Lung microvascular endothelial cell (primary cell): ENCODE data around the gene IRGQ. TPM values are rescaled to one million over a fixed set of nuclear protein-coding genes. Genes with fewer than 3 reads are reported as not detected.
A peak's percentile ranks its signal among the peaks of the same experiment; 100 is the strongest.
"Not testable (repeated sequence)": the region's sequence is repeated elsewhere in the genome, so short reads cannot be mapped to it uniquely, and the experiment has no call there.

Experiments used
- DNase-seq, 2 donors: peaks; one replicate each; pipeline versions ENCODE4 v3.0.0 to v3.0.0-alpha.2; 2010; ENCODE audit warnings: low read depth in 2 of 2
- total RNA-seq: library from RNA; depleted of rRNA; stranded (reverse); fragments of >200 nt; gene quantifications from 2 replicates; pipeline ENCODE4 v1.2.1, GENCODE V29; 2014

The IRGQ gene
- total RNA-seq, 1 donor from 2014 or later: 29.0 TPM

GRCh38 chr19:43575156-43575950 lies 20.6 kb downstream of the IRGQ start, which contains the start of the genes PINLYP and XRCC1:
Gene PINLYP, plus strand, starts transcription at chr19:43575801. Its CDS starts 1,391 bp downstream, at chr19:43577192.
Gene XRCC1, minus strand, starts transcription at chr19:43575527. Its CDS starts 69 bp downstream, at chr19:43575458.
- peak; percentile 99 for DNase-seq

GRCh38 chr19:43574424-43575155 lies 21.3 kb downstream of the IRGQ start:
- peak; percentile 53 to 94 for DNase-seq

DNA sequence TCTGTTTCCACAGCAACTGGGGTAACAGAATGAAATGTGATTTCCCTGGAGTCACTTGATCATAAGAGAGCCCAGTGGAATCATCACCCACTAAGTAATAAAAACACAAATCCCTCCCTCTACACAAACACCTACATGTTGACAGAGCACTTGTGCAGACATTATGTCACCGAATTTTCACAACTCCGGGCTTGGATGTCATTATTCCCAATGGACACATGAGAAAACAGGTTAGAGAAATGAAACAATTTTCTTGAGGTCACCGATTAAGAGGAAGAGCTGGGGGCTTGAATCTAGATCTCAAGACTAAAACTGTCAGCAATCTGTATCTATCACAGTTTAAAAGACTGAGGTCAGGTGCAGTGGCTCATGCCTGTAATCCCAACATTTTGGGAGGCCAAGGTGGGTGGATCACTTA lies 23.8 kb downstream of the IRGQ start:
- no peak for DNase-seq

GRCh38 chr19:43570174-43570791 lies 25.7 kb downstream of the IRGQ start:
- no peak for DNase-seq

GRCh38 chr19:43569657-43570056 lies 26.3 kb downstream of the IRGQ start:
- DNase-seq: no peak

- DNase-seq: no peak
Observed at GRCh38 chr19:43564800-43565199, 31.1 kb downstream of the IRGQ start.

- DNase-seq: no peak
Observed at GRCh38 chr19:43563816-43564457, 32.0 kb downstream of the IRGQ start.

DNA sequence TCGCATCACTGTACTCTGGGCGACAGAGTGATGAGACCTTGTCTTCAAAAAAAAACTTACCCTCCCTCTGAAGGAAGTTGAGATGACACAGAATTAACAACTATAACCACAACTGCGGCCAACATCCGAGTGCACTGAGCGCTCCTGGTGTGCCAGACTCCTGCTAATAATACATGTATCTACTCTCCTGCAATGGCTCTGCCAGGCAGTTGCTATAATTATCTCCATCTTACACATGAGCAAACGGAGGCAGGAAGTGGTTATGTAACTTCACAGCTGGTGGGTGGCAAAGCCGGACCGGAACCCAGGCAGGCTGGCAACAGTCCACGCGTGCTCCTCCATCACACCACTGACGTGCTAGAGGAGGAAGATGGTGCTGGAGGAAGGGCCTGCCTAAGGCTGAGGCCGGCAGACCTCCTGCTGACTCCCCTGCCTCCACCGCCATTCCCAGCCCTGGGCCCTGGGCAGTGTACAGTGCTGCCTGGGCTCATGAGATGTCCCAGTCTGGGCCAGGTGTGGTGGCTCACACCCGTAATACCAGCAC lies 33.2 kb downstream of the IRGQ start:
- peak; percentile 66 to 89 for DNase-seq

DNA sequence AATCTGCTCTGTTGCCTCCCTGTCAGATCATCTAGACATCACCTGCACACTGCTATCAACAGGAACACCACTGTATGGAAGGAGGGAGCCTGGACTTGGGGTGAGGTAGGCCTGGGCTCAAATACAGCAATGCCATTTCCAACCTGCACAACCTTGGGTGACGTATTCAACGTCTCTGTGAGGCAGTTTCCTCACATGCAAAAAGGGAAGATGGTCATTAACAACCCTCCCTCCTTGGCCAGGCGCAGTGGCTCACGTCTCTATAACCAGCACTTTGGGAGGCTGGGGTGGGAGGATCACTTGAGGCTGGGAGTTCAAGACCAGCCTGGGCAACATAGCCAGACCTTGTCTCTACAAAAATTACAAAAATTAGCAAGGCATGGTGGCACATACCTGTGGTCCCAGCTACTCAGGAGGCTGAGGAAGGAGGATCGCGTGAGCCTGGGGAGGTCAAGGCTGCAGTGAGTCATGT lies 33.7 kb downstream of the IRGQ start:
- no peak for DNase-seq

DNA sequence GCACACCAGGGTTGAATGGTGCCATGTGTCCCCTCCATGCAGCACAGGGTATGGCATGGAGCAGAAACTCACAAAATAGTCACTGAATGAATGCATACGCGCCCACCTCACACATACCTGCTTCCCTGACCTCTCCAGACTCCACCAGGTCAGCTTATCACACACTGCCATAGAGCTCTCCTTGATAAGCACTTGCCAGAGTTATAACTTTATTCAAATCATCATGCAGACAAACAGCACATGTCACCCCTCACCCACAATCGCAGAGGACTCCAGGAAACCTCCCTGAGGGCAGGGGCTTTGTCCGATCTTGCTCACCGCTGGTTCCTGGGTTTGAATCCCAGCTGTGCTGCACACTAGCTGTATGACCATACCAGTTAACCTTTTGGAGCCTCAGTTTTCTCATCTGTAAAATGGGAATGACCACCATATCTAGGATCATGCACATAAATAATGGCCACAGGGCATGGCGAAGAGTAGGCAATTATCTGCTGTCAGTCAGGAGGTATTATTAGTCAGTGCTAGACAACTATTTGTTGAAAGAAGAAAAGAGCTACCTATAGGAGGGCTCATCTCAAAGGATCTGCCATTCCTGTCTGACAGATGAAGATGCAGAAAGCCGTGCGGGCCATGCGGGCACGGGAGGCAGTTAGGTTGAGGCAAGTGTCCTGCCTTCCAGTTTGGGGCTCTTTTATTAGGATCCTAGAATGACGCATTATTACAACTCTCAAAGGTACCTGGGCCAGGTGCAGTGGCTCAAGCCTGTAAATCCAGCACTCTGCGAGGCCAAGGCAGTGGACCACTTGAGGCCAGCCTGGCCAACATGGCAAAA lies 34.6 kb downstream of the IRGQ start:
- DNase-seq: no peak

DNA sequence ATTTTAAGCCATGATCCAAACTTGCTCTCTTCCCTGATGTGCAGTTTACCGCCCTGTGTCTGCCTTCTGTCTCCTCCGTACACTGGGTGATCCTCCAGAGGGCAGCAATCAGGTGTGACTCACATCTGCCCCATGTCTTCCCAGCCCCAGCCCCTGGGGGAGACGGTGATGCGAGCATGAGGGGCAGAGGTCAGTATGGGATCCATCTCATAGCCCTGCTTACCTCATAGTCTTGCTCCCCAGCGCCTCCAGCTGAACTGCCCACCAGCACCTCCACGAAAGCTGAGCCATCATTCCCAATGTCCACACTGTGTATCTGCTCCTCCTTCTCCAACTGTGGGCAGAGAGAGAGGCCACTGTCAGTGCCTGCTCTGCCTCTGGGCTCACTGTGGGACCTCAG lies 35.2 kb downstream of the IRGQ start:
- DNase-seq: peak in 1 of 2 donors; percentile 34

- DNase-seq: peak; percentile 82 to 84
Observed at GRCh38 chr19:43555185-43555770, 40.7 kb downstream of the IRGQ start.

DNA sequence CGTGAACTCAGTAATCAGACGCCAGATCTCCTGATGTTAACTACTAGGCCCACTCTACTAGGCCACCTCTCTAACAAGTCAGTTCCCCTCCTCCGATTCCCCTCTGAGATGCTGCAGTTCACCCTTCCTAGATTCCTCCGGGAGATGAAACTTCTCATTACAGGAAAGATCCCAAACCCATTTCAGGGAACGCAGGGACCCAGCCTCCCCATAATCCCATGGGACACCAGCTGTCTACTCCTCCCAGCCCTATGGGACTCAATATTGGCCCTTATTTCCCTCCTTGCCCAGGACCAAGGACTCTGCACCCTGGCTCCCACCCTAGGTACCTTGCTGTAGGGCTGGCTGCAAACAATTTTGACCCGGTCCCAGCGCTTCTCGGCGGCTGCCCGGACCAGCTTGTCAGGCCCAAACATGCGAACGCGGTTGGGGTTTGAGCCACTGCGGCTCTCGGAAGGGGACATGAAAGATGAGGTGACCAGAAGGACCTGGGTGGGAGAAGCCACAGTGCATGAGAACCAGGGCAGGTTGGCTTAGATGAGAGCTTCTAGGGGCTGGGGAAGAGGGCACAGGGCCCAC lies 41.5 kb downstream of the IRGQ start:
- no peak for DNase-seq

DNA sequence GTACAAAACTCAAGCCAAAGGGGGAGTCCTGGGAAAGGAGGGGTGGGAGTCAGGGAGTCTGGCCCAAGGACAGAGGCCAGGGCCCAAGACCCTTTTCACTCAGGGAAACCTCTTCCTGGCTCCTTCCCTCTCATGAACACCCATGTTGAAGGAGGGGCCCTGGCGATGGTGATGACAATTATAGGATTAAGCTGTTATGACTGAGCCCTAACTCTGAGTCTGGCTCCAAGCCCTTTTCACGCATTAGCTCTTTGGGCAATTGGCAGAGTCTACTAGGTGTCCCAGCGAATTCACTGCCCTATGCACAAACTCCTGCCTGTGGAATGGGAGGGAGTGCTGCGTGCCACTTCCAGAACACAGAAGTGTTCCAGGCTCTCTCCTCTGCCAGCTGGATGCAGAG lies 42.3 kb downstream of the IRGQ start:
- no peak for DNase-seq

- no peak for DNase-seq
Observed at GRCh38 chr19:43552616-43553015, 43.3 kb downstream of the IRGQ start.

- no peak for DNase-seq
Observed at GRCh38 chr19:43552198-43552450, 43.8 kb downstream of the IRGQ start.

DNA sequence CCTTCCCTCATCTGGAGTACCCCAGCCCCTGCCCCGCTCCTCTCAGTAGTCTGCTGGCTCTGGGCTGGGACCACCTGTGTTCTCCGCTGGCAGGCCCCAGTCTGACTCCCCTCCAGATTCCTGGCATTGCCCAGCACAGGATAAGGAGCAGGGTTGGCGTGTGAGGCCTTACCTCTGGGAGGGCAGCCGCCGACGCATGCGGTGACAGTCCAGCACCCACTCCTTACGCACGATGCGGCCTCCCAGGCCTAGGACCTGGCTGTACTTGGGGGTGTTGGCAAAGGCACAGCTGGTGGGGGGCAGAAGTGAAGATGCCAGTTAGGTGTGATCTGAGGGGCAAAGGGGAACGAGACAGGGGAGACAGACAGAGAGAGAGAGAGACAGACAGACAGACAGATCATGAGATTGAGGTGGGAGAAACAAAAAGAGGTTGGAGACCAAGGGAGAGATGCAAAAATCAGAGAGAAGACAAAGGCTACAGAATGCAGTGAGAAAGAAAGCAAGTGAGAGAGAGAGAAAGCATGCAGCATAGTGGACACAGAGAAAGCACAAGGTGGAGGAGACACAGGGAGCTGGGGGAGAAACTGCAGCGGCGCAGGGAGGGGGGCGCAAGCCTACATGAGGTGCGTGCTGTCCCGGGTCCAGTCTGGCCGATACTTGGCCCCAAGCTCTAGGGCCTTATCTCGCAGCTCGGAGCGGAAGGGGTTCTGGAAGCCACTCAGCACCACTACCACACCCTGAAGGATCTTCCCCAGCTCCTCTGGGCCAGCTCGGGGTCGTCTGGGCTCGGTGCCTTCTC lies 44.3 kb downstream of the IRGQ start:
- DNase-seq: no peak

DNA sequence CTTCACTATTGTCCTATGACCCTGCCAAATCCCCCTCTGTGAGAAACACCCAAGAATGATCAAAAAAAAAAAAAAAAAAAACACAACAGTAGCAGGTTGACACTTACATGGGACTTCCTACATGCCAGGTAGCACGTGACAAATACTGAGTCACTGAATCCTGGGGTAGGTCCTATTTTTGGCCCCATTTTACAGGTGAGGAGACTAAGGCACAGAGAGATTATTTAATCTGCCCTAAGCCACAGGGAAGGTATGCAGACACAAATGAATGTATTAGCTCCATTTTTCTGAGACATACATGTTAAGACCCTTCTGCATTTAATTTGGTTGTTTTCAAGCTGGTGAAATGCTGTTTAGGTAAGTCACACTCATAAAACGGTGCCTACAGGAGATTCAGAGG lies 47.2 kb downstream of the IRGQ start:
- no peak for DNase-seq

DNA sequence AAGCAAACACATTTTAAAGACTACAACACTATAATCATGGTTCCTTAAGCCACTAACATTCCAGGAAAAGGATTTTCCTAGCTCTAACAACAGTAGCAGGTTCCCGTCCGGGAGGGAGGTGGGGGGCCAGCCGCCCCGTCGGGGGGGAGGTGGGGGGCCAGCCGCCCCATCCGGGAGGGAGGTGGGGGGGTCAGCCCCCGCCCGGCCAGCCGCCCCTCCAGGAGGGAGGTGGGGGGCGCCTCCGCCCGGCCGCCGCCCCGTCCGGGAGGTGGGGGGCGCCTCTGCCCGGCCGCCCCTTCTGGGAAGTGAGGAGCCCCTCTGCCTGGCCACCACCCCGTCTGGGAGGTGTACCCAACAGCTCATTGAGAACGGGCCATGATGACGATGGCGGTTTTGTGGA lies 48.0 kb downstream of the IRGQ start:
- not testable (repeated sequence) for DNase-seq
